Measurements from ENCODE around the gene DEPDC5. TPM values are rescaled to one million over a fixed set of nuclear protein-coding genes. Genes with fewer than 3 reads are reported as not detected.
A peak's percentile ranks its signal among the peaks of the same experiment; 100 is the strongest.

The DEPDC5 gene
- total RNA-seq, 1 donor from 2014 or later, result 28.7 TPM

DNA sequence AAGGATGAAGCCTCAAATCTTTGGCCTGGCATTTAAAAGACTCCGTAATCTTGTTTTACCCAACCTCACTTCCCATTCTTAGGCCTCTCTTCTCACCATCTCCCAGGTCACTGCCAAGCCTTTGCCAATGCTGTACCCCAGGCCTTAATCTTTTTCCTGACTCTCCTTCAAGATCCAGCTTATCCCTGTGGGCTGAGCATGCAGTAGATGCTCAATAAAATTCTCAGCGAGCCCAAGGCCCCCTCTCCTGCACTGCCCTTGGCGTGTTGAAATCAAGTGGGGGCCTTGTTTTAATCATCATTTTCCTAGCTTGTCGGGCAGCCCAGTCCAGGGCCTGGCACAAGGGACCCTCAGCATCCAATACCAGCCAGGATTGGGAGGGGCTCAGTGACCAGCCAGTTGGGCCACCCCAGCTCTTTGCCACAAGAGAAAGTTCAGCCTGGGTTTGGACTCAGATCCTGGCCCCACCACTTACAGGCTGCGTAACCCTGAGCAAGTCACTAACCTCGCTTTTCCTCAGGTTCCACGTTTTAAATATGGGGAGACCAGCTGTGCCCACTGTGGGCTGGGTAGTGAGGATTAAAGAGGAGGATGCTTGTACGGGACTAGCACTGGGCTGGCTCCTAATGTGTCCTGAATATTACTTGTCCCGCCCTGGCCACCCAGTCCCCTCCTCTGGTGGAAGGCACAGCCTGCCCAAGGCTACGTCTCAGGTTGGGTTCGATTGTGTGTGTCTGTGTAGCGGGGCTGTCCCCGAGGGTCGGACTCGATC lies 189.6 kb downstream of the DEPDC5 start:
- peaks cover 28% of the 10 kb centered on the region for H3K4me1 ChIP-seq
- no peaks in the 10 kb centered on the region for H3K36me3 ChIP-seq
- H3K9me3 ChIP-seq, result no peaks in the 10 kb centered on the region
- no peak for TF ChIP-seq POLR2A (IDR thresholded peaks at IDR 0.05)
- TF ChIP-seq, protein P1, sequence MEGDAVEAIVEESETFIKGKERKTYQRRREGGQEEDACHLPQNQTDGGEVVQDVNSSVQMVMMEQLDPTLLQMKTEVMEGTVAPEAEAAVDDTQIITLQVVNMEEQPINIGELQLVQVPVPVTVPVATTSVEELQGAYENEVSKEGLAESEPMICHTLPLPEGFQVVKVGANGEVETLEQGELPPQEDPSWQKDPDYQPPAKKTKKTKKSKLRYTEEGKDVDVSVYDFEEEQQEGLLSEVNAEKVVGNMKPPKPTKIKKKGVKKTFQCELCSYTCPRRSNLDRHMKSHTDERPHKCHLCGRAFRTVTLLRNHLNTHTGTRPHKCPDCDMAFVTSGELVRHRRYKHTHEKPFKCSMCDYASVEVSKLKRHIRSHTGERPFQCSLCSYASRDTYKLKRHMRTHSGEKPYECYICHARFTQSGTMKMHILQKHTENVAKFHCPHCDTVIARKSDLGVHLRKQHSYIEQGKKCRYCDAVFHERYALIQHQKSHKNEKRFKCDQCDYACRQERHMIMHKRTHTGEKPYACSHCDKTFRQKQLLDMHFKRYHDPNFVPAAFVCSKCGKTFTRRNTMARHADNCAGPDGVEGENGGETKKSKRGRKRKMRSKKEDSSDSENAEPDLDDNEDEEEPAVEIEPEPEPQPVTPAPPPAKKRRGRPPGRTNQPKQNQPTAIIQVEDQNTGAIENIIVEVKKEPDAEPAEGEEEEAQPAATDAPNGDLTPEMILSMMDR (IDR thresholded peaks at IDR 0.05), result no peak
- intact Hi-C loops (cut with DNase I), result no loop called here
- H3K27me3 ChIP-seq, result no peaks in the 10 kb centered on the region
- peak overlapping the region; percentile 98 for H3K27ac ChIP-seq
- DNase-seq (ENCODE audit: extremely low spot score in 2 of 2), result no peak
- H3K4me3 ChIP-seq, result peak overlapping the region; percentile 92 to 99

- Histone ChIP-seq H3K27me3 (no peaks in the 10 kb centered on the region), H3K9me3 (no peaks in the 10 kb centered on the region), H3K27ac (peak within 1 kb of the TSS; percentile 98), H3K4me1 (peaks cover 28% of the 10 kb centered on the region), H3K36me3 (no peaks in the 10 kb centered on the region), H3K4me3 (peak within 1 kb of the TSS; percentile 92 to 99)
- intact Hi-C loops (cut with DNase I), result no loop called here
- TF ChIP-seq POLR2AphosphoS5 (IDR thresholded peaks at IDR 0.05; ENCODE audit: insufficient read depth in 1 of 2, low read depth in 1 of 2) (peak; percentile 78 to 90), POLR2A (IDR thresholded peaks at IDR 0.05) (peak in 1 of 2 donors; percentile 95)
- TF ChIP-seq, protein P1 (IDR thresholded peaks at IDR 0.05), result no peak
- DNase-seq (ENCODE audit: extremely low spot score in 2 of 2), result peak in 1 of 2 donors; percentile 95
These were observed 190.3 kb downstream of the DEPDC5 start, which contains the start of gene YWHAH for GRCh38 chr22:31943978-31944699. Gene YWHAH, plus strand, starts transcription at chr22:31944535. Its CDS starts 199 bp downstream, at chr22:31944734.

DNA sequence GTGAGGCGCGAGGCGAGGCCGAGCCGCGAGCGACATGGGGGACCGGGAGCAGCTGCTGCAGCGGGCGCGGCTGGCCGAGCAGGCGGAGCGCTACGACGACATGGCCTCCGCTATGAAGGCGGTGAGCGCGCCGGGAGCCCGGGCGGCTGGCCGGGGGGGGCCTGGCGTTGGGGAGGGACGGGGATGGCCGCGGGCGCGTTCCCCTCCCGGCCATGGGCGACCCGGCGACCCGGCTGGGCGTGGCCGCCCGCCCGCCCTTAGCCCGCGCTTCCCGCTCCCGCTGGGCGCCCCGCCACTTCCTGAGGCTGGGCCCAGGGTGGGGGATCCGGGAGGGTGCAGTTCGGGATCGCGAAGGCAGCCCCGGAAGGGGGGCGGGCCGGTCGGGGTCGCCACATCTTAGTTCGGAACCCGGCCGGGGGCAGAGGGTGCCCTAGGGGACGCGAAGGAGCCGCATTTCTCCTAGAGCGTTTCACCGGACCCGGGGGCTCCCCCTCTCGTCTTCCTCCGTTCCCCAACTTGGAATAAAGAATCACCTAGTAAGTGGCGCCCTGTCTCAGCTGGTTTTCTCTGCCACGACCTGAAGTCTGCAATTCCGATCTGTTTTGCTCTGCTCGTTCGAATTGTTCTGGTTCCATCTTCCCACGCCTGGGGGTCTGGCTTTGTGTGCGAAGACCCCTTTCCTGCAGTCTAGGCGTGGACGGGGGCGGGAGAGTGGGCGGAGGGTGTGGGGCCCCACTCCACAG lies 191.1 kb downstream of the DEPDC5 start:
- Histone ChIP-seq H3K27me3 (no peaks in the 10 kb centered on the region), H3K9me3 (no peaks in the 10 kb centered on the region), H3K36me3 (no peaks in the 10 kb centered on the region), H3K4me1 (peaks cover 28% of the 10 kb centered on the region), H3K27ac (peak overlapping the region; percentile 98), H3K4me3 (peak overlapping the region; percentile 92 to 99)
- intact Hi-C loops (cut with DNase I), result no loop called here
- DNase-seq (ENCODE audit: extremely low spot score in 2 of 2), result no peak
- TF ChIP-seq, protein P1 (IDR thresholded peaks at IDR 0.05), result no peak
- TF ChIP-seq POLR2A (IDR thresholded peaks at IDR 0.05), result no peak
- peak in 1 of 2 donors; percentile 55 for TF ChIP-seq POLR2AphosphoS5 (IDR thresholded peaks at IDR 0.05; ENCODE audit: insufficient read depth in 1 of 2, low read depth in 1 of 2)

- TF ChIP-seq POLR2A (IDR thresholded peaks at IDR 0.05) (no peak), POLR2AphosphoS5 (IDR thresholded peaks at IDR 0.05; ENCODE audit: insufficient read depth in 1 of 2, low read depth in 1 of 2) (no peak)
- TF ChIP-seq, protein P1 (IDR thresholded peaks at IDR 0.05), result no peak
- intact Hi-C loops (cut with DNase I), result no loop called here
- H3K27me3 ChIP-seq, result no peaks in the 10 kb centered on the region
- H3K4me1 ChIP-seq, result peaks cover 30% of the 10 kb centered on the region
- peak overlapping the region; percentile 98 for H3K27ac ChIP-seq
- H3K36me3 ChIP-seq, result no peaks in the 10 kb centered on the region
- no peak for DNase-seq (ENCODE audit: extremely low spot score in 2 of 2)
- H3K4me3 ChIP-seq, result peak overlapping the region; percentile 92 to 99
- no peaks in the 10 kb centered on the region for H3K9me3 ChIP-seq
These were observed 191.6 kb downstream of the DEPDC5 start for GRCh38 chr22:31945443-31945855.

All from vagina (tissue), 2 donors.